H1 (cell line): ENCODE data around the gene LRRTM2. TPM values are rescaled to one million over a fixed set of nuclear protein-coding genes. Genes with fewer than 3 reads are reported as not detected.

Source experiments
- CTCF ChIA-PET: fragments of 300-600 bp; sonication (Branson Sonifier 250); formaldehyde crosslinking; loops from one replicate; lab custom pipeline; 2021; ENCODE audit not compliant: partially characterized antibody; lab: Charles Lee
- POLR2A ChIA-PET: fragments of 300-600 bp; sonication (Branson Sonifier 250); formaldehyde crosslinking; loops from one replicate; lab custom pipeline; 2021; ENCODE audit warnings: inconsistent platforms; ENCODE audit not compliant: partially characterized antibody; lab: Charles Lee
- DNase-seq, 2 experiments: peaks; one replicate each; pipeline versions ENCODE4 v3.0.0 to v3.0.0-alpha.2; 2010 to 2022; ENCODE audit warnings: low spot score in 2 of 2, low read depth in 1 of 2, mixed read lengths in 1 of 2
- FAIRE-seq: peaks from 2 replicates; lab custom pipeline; 2011; peaks lifted over from hg19 to GRCh38; lab: Jason Lieb, UNC
- H2AFZ ChIP-seq: 2 replicates; pipeline ENCODE4 v1.8.1; 2012; ENCODE audit warnings: low read length, inconsistent platforms
- H2AK5ac ChIP-seq: 2 replicates; pipeline ENCODE4 v1.6.1; 2013; ENCODE audit warnings: low read depth, low read length
- H2BK120ac ChIP-seq: replicated peaks from 2 replicates; pipeline ENCODE3; 2013; ENCODE audit warnings: low read depth, low read length, inconsistent platforms
- H2BK12ac ChIP-seq: 2 replicates; pipeline ENCODE4 v1.6.1; 2013; ENCODE audit warnings: low read depth, low read length
- H2BK15ac ChIP-seq: 2 replicates; pipeline ENCODE4 v1.6.1; 2013; ENCODE audit warnings: low read length
- H2BK20ac ChIP-seq: 2 replicates; pipeline ENCODE4 v1.6.1; 2013; ENCODE audit warnings: low read length
- H2BK5ac ChIP-seq: 2 replicates; pipeline ENCODE4 v1.6.1; 2013; ENCODE audit warnings: low read depth, low read length
- H3K14ac ChIP-seq: 2 replicates; pipeline ENCODE4 v1.6.1; 2013; ENCODE audit warnings: inconsistent platforms; ENCODE audit not compliant: insufficient read length
- H3K18ac ChIP-seq: 2 replicates; pipeline ENCODE4 v1.6.1; 2013; ENCODE audit warnings: low read length; ENCODE audit errors: extremely low read depth
- H3K23ac ChIP-seq: 2 replicates; pipeline ENCODE4 v1.6.1; 2013; ENCODE audit warnings: inconsistent platforms; ENCODE audit not compliant: insufficient read length
- H3K23me2 ChIP-seq: 2 replicates; pipeline ENCODE4 v1.6.1; 2013; ENCODE audit warnings: low read depth, low read length
- H3K27ac ChIP-seq: 2 replicates; pipeline ENCODE4 v1.6.1; 2011; ENCODE audit warnings: low read depth, low read length, inconsistent platforms
- H3K27me3 ChIP-seq, 4 experiments: replicated peaks in 1 of 4; 1 replicate in 1 of 4; 2 replicates in 3 of 4; pipeline versions ENCODE4 v1.6.1 to v1.8.1; 2011 to 2013; ENCODE audit warnings: low read length in 3 of 4, mild to moderate bottlenecking in 3 of 4, inconsistent platforms in 2 of 4, mixed read lengths in 2 of 4, moderate library complexity in 1 of 4; ENCODE audit not compliant: control insufficient read depth in 3 of 4, insufficient read depth in 3 of 4; ENCODE audit errors: extremely low read depth in 1 of 4
- H3K36me3 ChIP-seq, 4 experiments: 2 replicates each; pipeline versions ENCODE4 v1.6.1 to v1.8.1; 2011 to 2013; ENCODE audit warnings: mild to moderate bottlenecking in 4 of 4, low read length in 3 of 4, moderate library complexity in 2 of 4, control low read depth in 1 of 4, inconsistent platforms in 1 of 4; ENCODE audit not compliant: insufficient read depth in 4 of 4, control insufficient read depth in 2 of 4
- H3K4ac ChIP-seq: replicated peaks from 2 replicates; pipeline ENCODE3; 2013; ENCODE audit warnings: low read length, low read depth, mixed read lengths, inconsistent platforms; ENCODE audit not compliant: insufficient read length
- H3K4me1 ChIP-seq, 4 experiments: replicated peaks in 1 of 4; 1 replicate in 1 of 4; 2 replicates in 3 of 4; pipeline versions ENCODE4 v1.6.1 to v1.8.1; 2011 to 2013; ENCODE audit warnings: low read length in 3 of 4, inconsistent platforms in 2 of 4, mixed read lengths in 1 of 4; ENCODE audit not compliant: insufficient read depth in 4 of 4, control insufficient read depth in 3 of 4
- H3K4me2 ChIP-seq, 2 experiments: 2 replicates each; pipeline versions ENCODE4 v1.6.1 to v1.8.1; 2011 to 2013; ENCODE audit warnings: low read depth in 2 of 2, low read length in 2 of 2, control low read depth in 1 of 2, inconsistent platforms in 1 of 2, mild to moderate bottlenecking in 1 of 2; ENCODE audit not compliant: insufficient read depth in 1 of 2
- H3K4me3 ChIP-seq, 4 experiments: fragments of 200-600, 300-600 bp in 1 of 4; sonication (generic), shearing (Covaris generic), sonication (Bioruptor Twin) in 1 of 4; 2 replicates each; pipeline versions ENCODE4 v1.5.1 to v1.8.1; 2011 to 2016; ENCODE audit warnings: low read length in 4 of 4, low read depth in 3 of 4, control low read depth in 2 of 4, inconsistent platforms in 2 of 4, mild to moderate bottlenecking in 2 of 4, mixed read lengths in 1 of 4, moderate library complexity in 1 of 4; ENCODE audit not compliant: insufficient read depth in 2 of 4; ENCODE audit errors: extremely low read depth in 1 of 4
- H3K56ac ChIP-seq: replicated peaks from 2 replicates; pipeline ENCODE3; 2013; ENCODE audit warnings: low read depth, mild to moderate bottlenecking, mixed read lengths, low read length, inconsistent platforms; ENCODE audit not compliant: insufficient read length
- H3K79me1 ChIP-seq: 2 replicates; pipeline ENCODE4 v1.6.1; 2013; ENCODE audit warnings: low read depth, low read length, control low read depth
- H3K79me2 ChIP-seq, 2 experiments: 2 replicates each; pipeline versions ENCODE4 v1.6.1 to v1.8.1; 2012 to 2013; ENCODE audit warnings: low read length in 2 of 2, mild to moderate bottlenecking in 2 of 2, inconsistent platforms in 1 of 2; ENCODE audit not compliant: insufficient read depth in 2 of 2, control insufficient read depth in 1 of 2
- H3K9ac ChIP-seq, 4 experiments: replicated peaks in 1 of 4; 1 replicate in 1 of 4; 2 replicates in 3 of 4; pipeline versions ENCODE4 v1.6.1 to v1.8.1; 2011 to 2013; ENCODE audit warnings: low read depth in 3 of 4, low read length in 3 of 4, control low read depth in 2 of 4, mild to moderate bottlenecking in 2 of 4, moderate library complexity in 2 of 4, inconsistent platforms in 1 of 4; ENCODE audit errors: extremely low read depth in 1 of 4
- H3K9me3 ChIP-seq, 2 experiments: 2 replicates each; pipeline versions ENCODE4 v1.6.1 to v1.8.1; 2012 to 2013; ENCODE audit warnings: mild to moderate bottlenecking in 2 of 2, moderate library complexity in 2 of 2, control low read depth in 1 of 2, inconsistent platforms in 1 of 2, low read depth in 1 of 2, low read length in 1 of 2, mixed read lengths in 1 of 2; ENCODE audit not compliant: insufficient read depth in 2 of 2
- H4K20me1 ChIP-seq, 2 experiments: replicated peaks in 1 of 2; 2 replicates each; pipeline versions ENCODE3 to v1.8.1; 2011 to 2013; ENCODE audit warnings: inconsistent platforms in 2 of 2, low read length in 2 of 2, mild to moderate bottlenecking in 1 of 2; ENCODE audit not compliant: insufficient read depth in 2 of 2, control insufficient read depth in 1 of 2
- H4K5ac ChIP-seq: 2 replicates; pipeline ENCODE4 v1.6.1; 2013; ENCODE audit warnings: low read length, low read depth, mixed read lengths, inconsistent platforms; ENCODE audit not compliant: insufficient read length
- H4K8ac ChIP-seq: 2 replicates; pipeline ENCODE4 v1.8.0; 2013; ENCODE audit warnings: mild to moderate bottlenecking, moderate library complexity, low read length, inconsistent platforms; ENCODE audit not compliant: insufficient read depth; ENCODE audit errors: extremely low read depth
- H4K91ac ChIP-seq: replicated peaks from 2 replicates; pipeline ENCODE3; 2013; ENCODE audit warnings: low read length, mixed read lengths, inconsistent platforms; ENCODE audit not compliant: insufficient read length
- PHF8 ChIP-seq: fragments of 200-600 bp; sonication (generic); conservative IDR thresholded peaks from 2 replicates; pipeline ENCODE4 v1.7.1; 2012; ENCODE audit warnings: low read depth, mild to moderate bottlenecking, inconsistent platforms, low read length, moderate library complexity
- POLR2AphosphoS5 ChIP-seq: IDR thresholded peaks from 2 replicates; pipeline ENCODE4 v1.6.1; 2011; ENCODE audit warnings: low read depth, low read length
- WGBS, 2 experiments: shearing (Covaris generic) in 1 of 2; methylation state at CpG; one replicate each; pipeline versions ENCODE4 v1.1.6 to v1.1.7; 2013 to 2015; ENCODE audit warnings: low lambda C conversion rate in 2 of 2, mixed read lengths in 2 of 2, inconsistent platforms in 1 of 2, low coverage in 1 of 2, missing lambda C conversion rate in 1 of 2; ENCODE audit not compliant: insufficient replicate concordance in 2 of 2, insufficient coverage in 1 of 2, insufficient read length in 1 of 2; ENCODE audit errors: extremely low coverage in 1 of 2, missing lambda C conversion rate in 1 of 2; 5-methylcytosine and 5-hydroxymethylcytosine counted together
- polyA plus RNA-seq, 7 experiments: library from polyadenylated mRNA; depleted of rRNA in 3 of 7; stranded (reverse) in 5 of 7; unstranded in 2 of 7; fragments of >200 nt in 5 of 7; fragments of 200-250 nt in 2 of 7; gene quantifications; 1 replicate in 5 of 7; 2 replicates in 1 of 7; 4 replicates in 1 of 7; pipeline versions ENCODE4 v1.2.1 to v1.2.3, GENCODE V29; 2011 to 2013; ENCODE audit warnings: missing spikeins in 2 of 7, mixed read lengths in 2 of 7
- total RNA-seq: library from RNA; stranded (reverse); fragmentation: NEBNext Ultra II Directional; extraction: Animal tissue kit (Norgen Biotek cat#: 25700); gene quantifications from 2 replicates; pipeline ENCODE4 v1.2.1, GENCODE V29; 2021

Gene LRRTM2
- total and polyA plus RNA-seq, 2 of the 8 experiments (the other 6 are each of a cell fraction or from before 2014, with no cell fraction given), result not detected

DNA sequence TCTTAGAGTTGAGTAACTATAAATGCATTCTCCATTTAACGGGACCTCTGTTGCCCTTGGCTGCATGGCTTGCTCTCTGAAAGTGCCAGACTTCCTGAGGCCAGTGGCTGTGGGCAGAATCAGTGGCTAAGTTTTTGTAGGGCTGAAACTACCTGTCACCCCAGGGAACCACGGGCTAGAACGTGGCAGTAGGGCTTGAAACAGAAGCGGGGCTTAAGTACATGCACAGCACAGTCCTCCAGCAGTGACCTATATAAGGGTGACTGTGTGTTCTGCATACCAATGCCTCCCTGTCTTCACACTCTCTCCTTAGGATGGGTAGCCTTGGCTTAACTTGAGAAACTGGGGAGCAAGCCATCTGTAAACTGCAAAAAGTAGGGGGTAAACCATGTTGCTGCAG, 43.6 kb upstream of the LRRTM2 start:
- DNase-seq (no peak), FAIRE-seq (no peak)
- Histone ChIP-seq H3K36me3 (peaks cover 2 to 27% (median 7%) of the 10 kb centered on the region in 4 experiments; a peak in 7 of 8 replicates), H3K27ac (no peak overlapping the region), H2BK120ac (no peak overlapping the region), H4K20me1 (peaks cover 0 to 2% of the 10 kb centered on the region in 2 experiments), H4K5ac (no peak overlapping the region), H2BK12ac (no peak overlapping the region), H3K23ac (no peak overlapping the region), H3K9ac (no peak overlapping the region), H3K79me1 (no peaks in the 10 kb centered on the region), H3K56ac (no peak overlapping the region), H3K27me3 (no peaks in the 10 kb centered on the region), H3K14ac (no peak overlapping the region), H4K91ac (no peak overlapping the region), H2BK15ac (no peak overlapping the region), H2BK5ac (no peak overlapping the region), H3K4ac (no peak overlapping the region), H3K23me2 (no peaks in the 10 kb centered on the region), H3K4me2 (no peak overlapping the region), H3K4me3 (no peak overlapping the region), H3K4me1 (peaks cover 0 to 4% (median 2%) of the 10 kb centered on the region in 4 experiments; a peak in 2 of 7 replicates), H3K18ac (no peak overlapping the region), H3K79me2 (no peaks in the 10 kb centered on the region), H3K9me3 (no peaks in the 10 kb centered on the region), H2AK5ac (no peak overlapping the region), H2AFZ (no peak overlapping the region), H4K8ac (peak overlapping the region; percentile 81; the same call in 1 of the 2 replicates), H2BK20ac (no peak overlapping the region)
- ChIA-PET POLR2A (no interaction called here), CTCF (no interaction called here)
- TF ChIP-seq POLR2AphosphoS5, result peak; percentile 44; the same call in 1 of the 2 replicates
- no peak for TF ChIP-seq PHF8
- 79% methylated on average over 4 of the region's 4 CpGs; no CpG with 5 or more reads in 1 of the 2 experiments for WGBS, 2 experiments
